OCI-LY1 (cell line): Measurements from ENCODE around the gene SLC2A13.

Experiments
- H2AFZ ChIP-seq: fragments of 200-600 bp; sonication (generic), shearing (Covaris generic); 2 replicates; pipeline ENCODE4 v1.6.0; 2014; ENCODE audit warnings: antibody characterized with exemption, mild to moderate bottlenecking, low read length
- H3F3A ChIP-seq: fragments of 200-600 bp; sonication (generic), shearing (Covaris generic); 2 replicates; pipeline ENCODE4 v1.6.0; 2014; ENCODE audit warnings: mild to moderate bottlenecking, antibody characterized with exemption, low read length, moderate library complexity; ENCODE audit not compliant: insufficient read depth
- H3K27ac ChIP-seq: fragments of 200-600 bp; sonication (generic); 2 replicates; pipeline ENCODE4 v1.5.1; 2014; ENCODE audit warnings: low read length, mixed run types, mild to moderate bottlenecking, low read depth; ENCODE audit not compliant: poor library complexity, severe bottlenecking
- H3K27me3 ChIP-seq: fragments of 200-600 bp; sonication (generic); 2 replicates; pipeline ENCODE4 v1.6.0; 2014; ENCODE audit warnings: antibody characterized with exemption, mild to moderate bottlenecking, low read length, moderate library complexity; ENCODE audit not compliant: insufficient read depth
- H3K36me3 ChIP-seq: fragments of 200-600 bp; sonication (generic); 2 replicates; pipeline ENCODE4 v1.6.1; 2014; ENCODE audit warnings: mild to moderate bottlenecking, antibody characterized with exemption, low read length, moderate library complexity, mixed read lengths; ENCODE audit not compliant: insufficient read depth
- H3K4me1 ChIP-seq: fragments of 200-600 bp; sonication (generic); 2 replicates; pipeline ENCODE4 v1.5.1; 2014; ENCODE audit warnings: mild to moderate bottlenecking, low read length, moderate library complexity; ENCODE audit not compliant: insufficient read depth, severe bottlenecking
- H3K4me2 ChIP-seq: fragments of 200-600 bp; sonication (generic), shearing (Covaris generic); 2 replicates; pipeline ENCODE4 v1.6.1; 2014; ENCODE audit warnings: low read length
- H3K4me3 ChIP-seq: fragments of 200-600 bp; sonication (generic); 2 replicates; pipeline ENCODE4 v1.5.1; 2014; ENCODE audit warnings: low read length, low read depth, mild to moderate bottlenecking, mixed read lengths; ENCODE audit not compliant: poor library complexity, severe bottlenecking
- H3K79me2 ChIP-seq: fragments of 200-600 bp; shearing (Covaris generic); 2 replicates; pipeline ENCODE4 v1.6.1; 2016; ENCODE audit warnings: mixed run types, low read length, mixed read lengths; ENCODE audit not compliant: insufficient read depth
- H3K9ac ChIP-seq: fragments of 200-600 bp; sonication (generic), shearing (Covaris generic); 2 replicates; pipeline ENCODE4 v1.6.1; 2014; ENCODE audit warnings: mild to moderate bottlenecking, low read length, mixed read lengths
- H3K9me2 ChIP-seq: fragments of 200-600 bp; sonication (generic), shearing (Covaris generic); 2 replicates; pipeline ENCODE4 v1.6.1; 2014; ENCODE audit warnings: low read depth, mild to moderate bottlenecking, low read length, mixed read lengths
- H3K9me3 ChIP-seq: fragments of 200-600 bp; shearing (Covaris generic); 2 replicates; pipeline ENCODE4 v1.6.1; 2014; ENCODE audit warnings: low read length, mixed read lengths
- H4K20me1 ChIP-seq: fragments of 200-600 bp; sonication (generic), shearing (Covaris generic); 2 replicates; pipeline ENCODE4 v1.6.0; 2016; ENCODE audit warnings: mild to moderate bottlenecking, low read length; ENCODE audit not compliant: insufficient read depth
- CTCF ChIP-seq: fragments of 200-600 bp; sonication (generic), shearing (Covaris generic); IDR thresholded peaks from 2 replicates; pipeline ENCODE4 v1.5.1; 2017; ENCODE audit warnings: mild to moderate bottlenecking, antibody characterized with exemption, low read length, moderate library complexity, mixed read lengths
- EZH2 ChIP-seq: fragments of 200-600 bp; sonication (generic), shearing (Covaris generic); IDR thresholded peaks from 2 replicates; pipeline ENCODE4 v1.8.0; 2017; ENCODE audit warnings: borderline replicate concordance, mixed run types, mild to moderate bottlenecking, antibody characterized with exemption, low read length, moderate library complexity, mixed read lengths

The SLC2A13 gene

GRCh38 chr12:39883411-39883810 lies 222.5 kb downstream of the SLC2A13 start:
- Histone ChIP-seq H4K20me1 (no peaks in the 10 kb centered on the region), H3K9me3 (peaks cover 5% of the 10 kb centered on the region; the same call in 1 of the 2 replicates), H2AFZ (no peak overlapping the region), H3K9ac (no peak overlapping the region), H3K4me3 (no peak overlapping the region), H3K27me3 (no peaks in the 10 kb centered on the region), H3K79me2 (no peaks in the 10 kb centered on the region), H3K4me1 (no peaks in the 10 kb centered on the region), H3F3A (no peaks in the 10 kb centered on the region), H3K36me3 (no peaks in the 10 kb centered on the region), H3K27ac (no peak overlapping the region), H3K9me2 (no peaks in the 10 kb centered on the region), H3K4me2 (no peak overlapping the region)
- TF ChIP-seq CTCF (no peak), EZH2 (no peak)

- Histone ChIP-seq H3K9me3 (peaks cover 12% of the 10 kb centered on the region; the same call in 1 of the 2 replicates), H3K79me2 (no peaks in the 10 kb centered on the region), H2AFZ (no peak overlapping the region), H3K27ac (no peak overlapping the region), H3K36me3 (no peaks in the 10 kb centered on the region), H3K9me2 (no peaks in the 10 kb centered on the region), H3K4me1 (no peaks in the 10 kb centered on the region), H3K4me3 (no peak overlapping the region), H4K20me1 (no peaks in the 10 kb centered on the region), H3K4me2 (no peak overlapping the region), H3K9ac (no peak overlapping the region), H3F3A (no peaks in the 10 kb centered on the region), H3K27me3 (no peaks in the 10 kb centered on the region)
- TF ChIP-seq EZH2 (no peak), CTCF (no peak)
These were observed 227.1 kb downstream of the SLC2A13 start for GRCh38 chr12:39878753-39879152.

GRCh38 chr12:39875721-39876120 lies 230.2 kb downstream of the SLC2A13 start:
- no peak overlapping the region for H3K4me2 ChIP-seq
- no peaks in the 10 kb centered on the region for H3K36me3 ChIP-seq
- H3K9me2 ChIP-seq, result no peaks in the 10 kb centered on the region
- H4K20me1 ChIP-seq, result no peaks in the 10 kb centered on the region
- no peak overlapping the region for H3K9ac ChIP-seq
- no peak overlapping the region for H2AFZ ChIP-seq
- H3K4me3 ChIP-seq, result no peak overlapping the region
- H3F3A ChIP-seq, result no peaks in the 10 kb centered on the region
- no peak for TF ChIP-seq CTCF
- no peak for TF ChIP-seq EZH2
- H3K9me3 ChIP-seq, result peaks cover 12% of the 10 kb centered on the region; the same call in 1 of the 2 replicates
- no peaks in the 10 kb centered on the region for H3K27me3 ChIP-seq
- H3K79me2 ChIP-seq, result no peaks in the 10 kb centered on the region
- H3K4me1 ChIP-seq, result no peaks in the 10 kb centered on the region
- H3K27ac ChIP-seq, result no peak overlapping the region
